GM10847 (cell line): ENCODE results near the gene CCNY.

ENCODE experiments used
- POLR2A ChIP-seq: IDR thresholded peaks from 2 replicates; pipeline ENCODE4 v1.6.1; 2011; ENCODE audit not compliant: insufficient read length; ENCODE audit errors: extremely low read depth

Gene CCNY

DNA sequence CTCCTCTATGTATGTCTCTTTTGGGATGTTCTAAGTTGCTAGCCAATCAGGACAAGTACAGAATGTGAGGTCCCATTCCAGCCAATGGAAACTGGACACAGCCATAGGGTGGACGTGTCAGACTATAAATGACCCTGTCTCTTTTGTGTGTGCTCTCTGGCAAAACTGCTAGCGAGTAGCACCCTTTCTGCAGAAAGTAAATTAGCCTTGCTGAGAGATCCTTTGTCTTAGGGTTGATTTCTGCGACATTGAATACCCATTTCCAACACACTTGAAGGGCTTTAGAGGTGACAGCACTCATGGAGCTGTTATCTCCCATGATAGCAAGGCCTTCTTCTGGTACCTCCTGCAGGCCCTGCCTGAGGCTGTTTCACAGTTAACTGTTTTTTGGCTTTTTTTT, 107.5 kb downstream of the CCNY start:
- no peak for TF ChIP-seq POLR2A

DNA sequence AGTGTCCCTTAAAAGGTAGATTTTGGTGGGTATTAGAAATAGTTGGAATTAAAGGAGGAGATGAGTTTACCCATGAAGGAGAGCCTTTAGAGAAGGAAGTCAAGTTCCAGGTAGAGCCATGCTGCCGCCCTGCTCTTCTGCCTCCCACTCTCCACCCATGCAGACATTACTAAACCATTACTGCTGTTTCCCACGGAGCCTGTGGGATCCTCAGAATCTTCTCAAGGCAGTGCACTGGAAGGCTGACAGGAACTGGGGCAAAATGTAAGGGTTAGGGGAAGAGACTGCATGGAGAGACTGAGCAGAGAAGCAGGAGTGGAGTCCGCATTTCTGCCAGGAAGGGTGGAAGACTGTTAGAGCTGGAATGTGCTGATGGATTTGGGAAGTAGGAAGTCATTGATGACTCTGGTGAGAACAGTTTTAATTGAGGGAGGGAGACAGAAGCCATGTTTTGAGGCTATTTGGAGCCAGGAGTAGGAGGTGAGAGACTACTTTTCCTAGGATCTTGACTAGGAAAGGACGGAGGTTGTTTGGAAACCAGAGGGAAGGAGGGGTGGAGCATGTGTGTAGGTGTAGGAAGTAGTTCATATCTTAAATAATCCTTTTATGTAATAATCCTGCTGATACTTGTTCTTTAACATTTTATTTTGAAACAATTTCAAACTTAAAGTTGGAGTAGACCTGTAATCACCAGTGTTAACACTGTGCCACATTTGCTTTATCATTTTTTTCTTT, 109.0 kb downstream of the CCNY start:
- no peak for TF ChIP-seq POLR2A

DNA sequence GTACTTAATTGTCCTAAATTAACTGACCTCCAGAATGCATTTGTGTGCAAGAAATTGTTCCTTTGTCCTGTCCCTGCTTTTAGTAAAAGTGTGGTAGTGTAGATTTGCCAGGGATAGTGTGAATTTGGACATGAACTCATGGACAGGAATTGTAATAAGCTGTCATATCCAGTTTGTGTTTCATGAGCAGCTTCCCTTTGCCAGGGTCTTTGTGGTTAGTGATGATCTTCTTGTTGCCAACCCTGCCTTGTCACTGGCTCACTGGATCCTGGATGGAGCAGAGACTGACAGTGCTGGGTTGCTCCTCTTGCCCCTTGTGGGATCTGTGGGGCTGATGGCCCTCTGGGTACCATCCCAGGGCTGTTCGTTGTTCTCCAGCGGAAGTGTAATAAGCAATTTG, 110.1 kb downstream of the CCNY start:
- TF ChIP-seq POLR2A, result no peak

DNA sequence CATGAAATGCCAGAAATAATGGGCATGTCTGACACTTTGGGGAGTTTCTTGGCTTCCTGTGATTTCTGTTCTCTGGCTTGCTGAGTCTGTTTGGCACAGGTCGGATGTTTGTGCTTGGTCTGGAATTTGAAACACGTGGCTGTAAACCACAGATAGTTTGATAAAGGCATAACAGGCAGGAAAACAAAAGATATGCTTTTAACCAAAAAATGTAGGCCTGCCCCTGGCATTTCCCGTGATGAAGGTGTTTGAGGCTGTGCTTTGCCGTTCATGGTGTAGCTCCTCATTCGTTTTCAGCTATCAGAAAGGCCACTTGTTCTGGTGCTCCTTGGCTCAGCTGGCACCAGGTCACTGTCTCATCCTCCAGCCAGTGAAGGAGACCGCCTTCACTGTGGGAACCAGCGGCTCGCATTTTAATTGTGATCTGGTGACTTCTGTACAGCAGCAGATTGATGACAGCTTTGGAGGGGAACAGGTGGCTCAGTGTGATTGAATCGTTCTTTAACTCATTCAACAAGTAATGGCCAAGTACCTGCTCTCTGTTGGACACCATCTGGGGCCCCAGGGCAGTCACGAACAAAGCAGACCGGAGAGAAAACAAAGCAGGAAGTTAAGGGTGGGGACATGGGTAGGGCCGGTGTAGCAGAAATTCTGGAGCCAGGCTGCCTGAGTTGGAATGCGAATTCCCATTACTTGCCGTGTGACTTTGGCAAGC, 111.5 kb downstream of the CCNY start:
- TF ChIP-seq POLR2A, result no peak

DNA sequence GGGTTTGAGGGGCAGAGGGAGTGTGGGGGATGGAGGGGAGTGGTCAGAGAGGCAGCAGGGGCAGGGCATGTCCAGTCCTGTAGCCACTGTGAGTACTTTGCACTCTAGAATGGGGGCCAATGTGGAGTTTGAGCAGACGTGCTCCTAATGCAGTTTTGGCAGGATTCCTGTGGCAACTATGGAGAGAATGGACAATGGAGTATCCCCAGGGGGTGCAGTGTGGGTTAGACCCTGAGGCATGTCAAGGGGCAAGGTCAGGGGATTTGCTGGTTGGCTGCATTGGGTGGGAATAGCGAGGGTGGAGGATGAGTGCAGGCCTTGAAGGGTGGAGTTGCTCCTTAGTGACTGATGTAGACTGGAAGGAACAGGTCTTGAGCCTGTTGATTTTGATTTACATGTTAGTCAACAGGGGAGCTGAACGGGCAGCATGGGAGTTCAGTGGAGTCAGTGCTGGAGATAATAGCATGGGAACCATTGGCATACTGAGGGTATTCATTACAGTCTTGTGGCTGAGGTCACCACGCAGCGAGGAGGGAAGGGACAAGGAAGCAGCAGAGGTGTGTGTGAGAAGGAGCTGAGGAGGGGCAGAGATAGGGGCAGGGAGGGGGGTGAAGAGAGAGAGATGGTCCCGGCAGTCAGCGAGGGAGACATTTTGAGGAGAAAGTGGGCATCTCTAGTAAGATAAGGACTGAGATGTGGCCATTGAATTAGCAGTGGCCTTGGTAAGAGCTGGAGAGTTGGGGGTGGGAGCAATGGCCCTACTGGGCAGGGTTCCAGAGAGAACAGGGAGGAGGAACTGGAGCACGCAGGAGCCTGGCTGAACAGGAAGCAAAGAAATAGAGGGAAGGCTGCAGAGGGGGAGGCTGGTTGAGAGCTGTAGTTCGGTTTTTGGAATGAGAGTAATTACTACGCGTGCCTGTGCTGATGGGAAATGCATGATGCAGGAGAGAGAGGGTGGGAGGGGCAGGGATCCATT, 112.7 kb downstream of the CCNY start:
- TF ChIP-seq POLR2A, result no peak

DNA sequence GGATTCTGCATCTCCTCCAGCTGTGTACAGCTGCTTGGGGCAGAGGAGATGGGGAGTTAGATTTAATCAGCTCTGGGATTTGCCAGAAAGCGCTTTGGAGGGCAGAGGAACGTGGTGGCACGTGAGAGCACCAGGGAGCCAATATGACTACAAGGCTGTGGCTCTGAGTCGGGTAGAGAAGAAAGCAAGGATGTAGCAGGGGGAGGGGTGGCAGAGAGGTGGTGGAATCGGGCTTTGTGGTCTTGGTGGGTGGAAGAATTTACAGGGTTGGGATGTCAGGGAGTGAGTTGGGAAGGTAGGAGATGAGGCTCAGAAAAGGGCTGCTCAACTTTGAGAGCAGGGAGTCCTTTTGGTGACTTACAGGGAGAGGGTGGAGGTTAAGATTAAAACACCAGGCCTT, 113.6 kb downstream of the CCNY start:
- TF ChIP-seq POLR2A, result no peak

DNA sequence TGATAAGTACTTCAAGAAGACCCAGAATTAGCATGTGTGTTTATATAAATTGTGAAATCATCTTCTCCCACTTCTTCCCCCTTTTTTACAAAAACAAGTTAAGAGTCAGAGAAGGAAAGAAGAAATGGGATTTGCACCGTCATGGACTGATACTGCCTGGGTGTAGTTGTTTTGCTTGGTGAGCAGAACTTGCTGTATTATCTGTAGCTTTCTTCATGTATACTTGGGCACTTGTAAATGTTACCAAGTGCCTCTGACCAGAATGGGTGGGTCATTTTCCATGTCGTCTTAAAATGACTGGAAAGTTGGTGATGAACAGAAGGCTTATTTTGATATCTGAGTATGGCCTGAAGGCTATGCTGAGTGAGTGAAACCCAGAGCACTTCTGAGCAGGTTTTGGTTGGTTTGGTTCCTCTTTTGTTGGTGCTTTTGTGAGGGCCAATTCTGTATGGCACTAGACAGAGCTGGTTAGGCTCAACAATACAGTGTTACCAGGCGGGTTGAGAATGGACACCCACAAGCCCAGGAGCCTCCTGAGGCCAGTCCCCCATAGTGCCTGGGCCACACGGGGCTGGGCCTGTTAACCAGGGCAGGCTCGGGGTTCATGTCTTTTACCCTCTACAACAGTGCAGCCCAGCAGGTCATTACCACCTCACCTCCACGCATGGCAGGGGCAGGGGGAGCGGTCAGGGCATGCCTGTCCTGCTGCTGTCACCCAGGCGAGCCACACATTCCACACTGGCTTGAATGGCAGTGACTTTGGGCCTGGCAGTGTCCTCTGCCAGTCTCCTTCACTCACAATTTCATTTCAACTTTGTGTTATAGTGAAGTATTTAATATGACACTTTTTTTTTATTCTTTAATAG, 115.1 kb downstream of the CCNY start:
- TF ChIP-seq POLR2A, result no peak

DNA sequence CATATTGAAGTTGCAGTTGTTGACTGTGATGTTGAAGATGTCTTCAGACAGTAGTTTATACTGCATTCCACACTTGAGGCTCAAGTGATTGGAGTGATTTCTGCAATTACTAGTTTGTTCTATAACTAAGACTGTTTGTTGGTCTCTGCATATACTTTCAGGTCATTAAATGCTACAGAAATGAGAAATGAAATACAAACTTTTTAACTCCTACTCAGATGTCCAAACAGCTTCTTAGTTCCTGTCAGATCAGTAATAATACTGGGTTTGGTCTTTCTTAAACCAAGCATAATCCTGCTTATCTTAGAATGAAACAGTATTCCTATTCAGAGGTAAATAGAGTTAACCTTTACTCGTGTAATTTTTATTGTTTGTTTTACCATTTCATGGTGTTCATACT, 115.9 kb downstream of the CCNY start:
- no peak for TF ChIP-seq POLR2A

DNA sequence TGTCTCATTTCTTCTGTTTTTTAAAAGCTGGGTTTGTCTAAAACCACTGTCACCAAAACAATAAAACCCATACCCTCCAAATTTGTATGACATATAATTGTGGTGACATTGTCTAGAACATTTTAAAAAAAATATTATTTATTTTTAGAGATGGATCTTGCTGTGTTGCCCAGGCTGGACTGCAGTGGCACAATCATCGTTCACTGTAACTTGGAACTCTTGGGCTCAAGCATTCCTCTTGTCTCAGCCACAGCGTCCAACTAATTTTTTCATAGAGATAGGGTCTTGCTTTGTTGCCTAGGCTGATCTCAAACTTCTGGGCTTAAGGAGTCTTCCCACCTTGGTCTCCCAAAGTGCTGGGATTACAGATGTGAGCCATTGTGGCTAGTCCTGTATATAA, 116.5 kb downstream of the CCNY start:
- no peak for TF ChIP-seq POLR2A

DNA sequence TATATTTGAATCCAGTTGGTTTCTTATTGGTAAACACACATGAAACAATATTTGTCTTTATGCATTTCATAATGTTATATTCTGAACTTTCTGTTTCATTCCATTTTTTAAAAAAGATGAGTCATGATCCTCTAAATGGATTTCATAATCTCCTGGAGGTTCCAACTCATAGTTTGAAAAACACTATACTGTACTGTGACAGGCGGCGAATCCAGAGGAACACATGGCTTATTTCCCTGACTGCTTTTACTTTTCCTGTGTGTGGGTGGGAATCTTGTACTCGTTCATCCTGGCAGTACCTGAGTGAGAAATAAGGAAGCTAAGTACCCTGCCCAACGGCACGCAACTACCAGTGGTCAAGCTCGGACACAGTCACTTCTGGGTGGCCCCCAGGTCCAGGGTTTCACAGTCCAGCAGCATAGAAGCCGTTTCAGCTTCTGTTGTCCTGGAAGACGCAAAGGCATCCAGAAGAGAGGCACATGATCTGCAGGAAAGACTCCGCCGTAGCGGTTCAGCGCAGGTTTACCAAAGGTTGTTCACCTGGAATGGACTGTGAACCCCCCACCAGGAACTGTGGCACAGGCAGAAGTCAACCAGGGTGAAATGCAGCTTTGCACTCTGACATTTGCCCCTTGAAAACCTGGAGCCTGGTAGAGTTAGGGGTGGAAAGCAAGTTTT, 117.7 kb downstream of the CCNY start:
- TF ChIP-seq POLR2A, result no peak

DNA sequence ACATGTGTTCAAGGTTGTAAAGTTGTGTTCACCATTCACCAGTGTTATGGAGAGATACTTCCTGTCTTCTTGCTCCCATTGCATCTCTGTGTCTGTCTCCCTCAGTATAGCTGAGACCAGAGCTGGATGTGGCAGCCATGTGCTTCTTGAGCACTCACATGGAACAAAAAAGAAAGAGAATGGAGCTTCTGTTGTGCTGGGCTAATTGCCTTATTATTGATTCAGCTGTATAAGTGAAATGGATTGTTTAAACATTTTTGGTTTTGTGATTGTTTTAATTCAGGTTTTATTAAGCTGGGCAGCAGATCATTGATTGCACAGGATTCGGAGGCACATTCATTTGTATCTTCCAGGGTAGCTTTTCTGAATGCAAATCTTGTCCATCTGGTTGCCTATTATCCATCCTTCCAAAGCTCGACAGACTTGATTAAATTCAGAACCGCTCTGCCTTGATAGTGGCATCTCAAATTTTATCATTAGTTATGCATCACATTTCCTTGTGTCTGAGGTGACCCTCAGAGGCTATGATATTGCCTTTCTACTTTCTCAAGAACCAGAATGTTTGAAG, 119.9 kb downstream of the CCNY start:
- no peak for TF ChIP-seq POLR2A

DNA sequence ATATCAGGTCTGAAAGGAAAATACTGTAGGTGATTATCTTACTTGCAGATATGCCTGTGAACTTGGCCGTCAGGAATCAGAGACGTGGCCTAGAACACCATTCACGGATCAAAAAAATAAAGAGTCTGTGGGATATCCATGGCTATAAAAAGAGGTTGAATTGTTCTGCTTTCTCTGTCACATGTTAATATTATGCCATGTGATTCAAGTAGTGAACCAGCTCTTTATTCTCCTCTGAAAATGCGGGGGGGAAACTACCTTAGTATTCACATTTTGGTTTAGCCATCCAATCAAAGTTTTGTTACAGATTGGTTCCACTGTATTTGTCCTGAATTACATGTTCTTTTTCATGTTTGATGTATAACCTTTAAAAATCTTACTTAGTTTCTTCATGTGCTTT, 120.5 kb downstream of the CCNY start:
- no peak for TF ChIP-seq POLR2A

DNA sequence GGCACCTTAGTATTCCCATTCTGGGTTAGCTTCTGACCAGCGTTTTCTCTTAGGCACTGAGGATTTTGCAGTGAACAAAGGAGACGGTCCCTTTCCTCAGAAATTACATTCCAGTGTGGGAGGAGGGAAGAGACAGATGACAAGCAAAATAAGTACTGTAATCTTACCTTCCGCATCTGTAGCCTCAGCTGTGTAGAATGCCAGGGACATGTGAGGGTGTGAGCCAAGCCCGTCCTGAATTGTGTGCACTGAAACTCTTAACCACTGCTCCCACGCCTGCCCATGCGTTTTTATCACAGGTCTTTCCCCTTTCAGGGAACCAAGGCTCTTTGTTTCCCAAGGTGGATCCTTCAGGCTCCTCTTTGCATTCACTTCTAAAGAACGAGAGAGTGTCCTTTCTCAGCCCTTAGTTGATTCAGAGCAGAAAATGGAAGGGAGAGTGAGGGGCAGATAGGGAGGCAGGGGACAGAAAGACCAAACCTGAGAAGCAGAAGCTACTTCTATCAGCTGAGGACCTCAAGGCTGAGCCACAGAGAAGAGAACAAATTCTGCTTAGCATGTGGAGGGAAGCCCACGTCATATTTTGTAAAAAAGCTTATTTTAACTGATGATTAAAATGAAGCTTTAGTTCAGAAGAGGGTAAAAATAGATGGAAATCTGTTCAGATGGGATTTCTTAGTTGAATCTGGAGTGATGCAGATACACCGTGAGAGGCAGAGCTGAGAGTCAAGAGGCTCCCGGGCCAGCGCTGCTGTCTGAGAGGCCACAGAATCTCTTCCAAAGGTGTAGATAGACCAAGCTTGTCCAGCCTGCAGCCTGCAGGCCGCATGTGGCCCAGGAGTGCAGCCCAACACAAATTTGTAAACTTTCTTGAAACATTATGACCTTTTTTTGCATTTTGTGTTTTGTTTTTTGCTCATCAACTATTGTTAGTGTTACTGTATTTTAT, 122.5 kb downstream of the CCNY start:
- no peak for TF ChIP-seq POLR2A

DNA sequence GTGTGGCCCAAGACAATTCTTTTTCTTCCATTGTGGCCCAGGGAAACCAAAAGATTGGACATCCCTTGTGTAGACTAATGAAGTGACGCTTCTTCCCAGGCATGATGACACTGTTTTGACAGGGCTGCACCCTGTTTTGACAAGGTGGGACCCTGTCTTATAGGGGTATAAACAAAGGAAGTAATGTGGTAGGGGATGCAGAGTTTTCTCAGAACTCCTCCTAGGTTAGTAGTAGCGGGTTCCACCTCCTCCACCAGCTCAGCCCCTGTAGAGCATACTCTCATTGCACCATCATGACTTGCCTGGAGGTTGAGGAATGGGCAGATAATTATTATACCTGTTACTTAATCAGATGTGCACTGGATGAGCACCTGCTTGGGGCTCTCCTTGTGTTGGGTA, 123.1 kb downstream of the CCNY start:
- no peak for TF ChIP-seq POLR2A
